ENCODE data around the gene ZEB1. TPM values are rescaled to one million over a fixed set of nuclear protein-coding genes. Genes with fewer than 3 reads are reported as not detected.

The ZEB1 gene
- total RNA-seq, 1 experiment from 2014 or later = 0.39 TPM

DNA sequence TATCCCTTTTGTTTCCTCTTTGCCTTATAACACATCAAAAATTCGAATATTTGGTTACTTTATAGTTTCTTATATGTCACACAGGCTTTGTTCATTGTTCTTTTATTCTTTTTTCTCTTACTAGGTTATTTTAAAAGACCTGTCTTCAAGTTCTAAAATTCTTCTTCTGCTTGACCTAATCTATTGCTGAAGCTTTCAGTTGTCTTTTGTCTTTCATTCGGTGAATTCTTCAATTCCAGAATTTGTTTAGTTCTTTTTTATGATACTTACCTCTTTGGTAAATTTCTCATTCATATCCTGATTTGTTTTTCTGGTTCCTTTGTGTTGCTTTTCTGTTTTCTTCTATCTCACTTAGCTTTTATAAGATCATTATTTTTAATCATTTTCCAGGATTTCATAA lies 188.4 kb downstream of the ZEB1 start:
- Histone ChIP-seq H2AFZ (ENCODE audit: low read length) (no peak overlapping the region), H2BK20ac (ENCODE audit: low read depth, low read length, poor library complexity, severe bottlenecking) (no peak overlapping the region), H2BK15ac (ENCODE audit: low read depth, low read length) (no peak overlapping the region), H3K79me2 (ENCODE audit: insufficient read depth, low read length) (no peaks in the 10 kb centered on the region), H3K23me2 (ENCODE audit: insufficient read length, low read depth, low read length, poor library complexity, severe bottlenecking) (no peaks in the 10 kb centered on the region), H3K56ac (ENCODE audit: insufficient read length, low read depth, low read length) (no peak overlapping the region), H4K5ac (ENCODE audit: insufficient read length, low read depth, low read length) (no peak overlapping the region), H3K9ac (ENCODE audit: extremely low read depth, insufficient read length, low read length) (no peak overlapping the region), H4K20me1 (ENCODE audit: control insufficient read depth, insufficient read depth, insufficient read length) (no peaks in the 10 kb centered on the region), H3K4me2 (ENCODE audit: insufficient read depth, insufficient read length, low read length) (no peak overlapping the region), H2AK5ac (ENCODE audit: insufficient read length, low read length) (no peak overlapping the region), H3T11ph (ENCODE audit: low read length) (no peak overlapping the region), H2BK5ac (ENCODE audit: insufficient read length, low read length) (no peak overlapping the region), H3K4me1 (ENCODE audit: insufficient read depth, low read length) (no peaks in the 10 kb centered on the region), H3K4ac (ENCODE audit: low read depth, low read length) (no peak overlapping the region), H4K91ac (ENCODE audit: insufficient read length, low read depth, low read length) (no peak overlapping the region), H3K14ac (ENCODE audit: insufficient read depth, low read length) (no peak overlapping the region), H4K8ac (replicated peaks; ENCODE audit: insufficient read length, low read depth, low read length) (no peak overlapping the region), H3K9me3 (ENCODE audit: control insufficient read depth, low read depth, low read length) (no peaks in the 10 kb centered on the region), H3K79me1 (ENCODE audit: insufficient read depth, low read depth, low read length, poor library complexity, severe bottlenecking) (no peaks in the 10 kb centered on the region), H3K27ac (ENCODE audit: insufficient read length, low read depth, low read length) (no peak overlapping the region), H3K23ac (ENCODE audit: insufficient read length, low read depth, low read length) (no peak overlapping the region), H3K27me3 (ENCODE audit: insufficient read depth, low read length) (no peaks in the 10 kb centered on the region), H2BK12ac (ENCODE audit: insufficient read length, low read depth, low read length) (no peak overlapping the region), H3K18ac (ENCODE audit: insufficient read length, low read depth, low read length) (no peak overlapping the region), H2BK120ac (ENCODE audit: low read depth, low read length, poor library complexity, severe bottlenecking) (no peak overlapping the region)
- WGBS (ENCODE audit: extremely low coverage, insufficient read length, low lambda C conversion rate) = no CpG with 5 or more reads among the region's 2 CpGs
- no peak overlapping the region for H3K4me3 Mint-ChIP-seq
- TF ChIP-seq, protein P1, sequence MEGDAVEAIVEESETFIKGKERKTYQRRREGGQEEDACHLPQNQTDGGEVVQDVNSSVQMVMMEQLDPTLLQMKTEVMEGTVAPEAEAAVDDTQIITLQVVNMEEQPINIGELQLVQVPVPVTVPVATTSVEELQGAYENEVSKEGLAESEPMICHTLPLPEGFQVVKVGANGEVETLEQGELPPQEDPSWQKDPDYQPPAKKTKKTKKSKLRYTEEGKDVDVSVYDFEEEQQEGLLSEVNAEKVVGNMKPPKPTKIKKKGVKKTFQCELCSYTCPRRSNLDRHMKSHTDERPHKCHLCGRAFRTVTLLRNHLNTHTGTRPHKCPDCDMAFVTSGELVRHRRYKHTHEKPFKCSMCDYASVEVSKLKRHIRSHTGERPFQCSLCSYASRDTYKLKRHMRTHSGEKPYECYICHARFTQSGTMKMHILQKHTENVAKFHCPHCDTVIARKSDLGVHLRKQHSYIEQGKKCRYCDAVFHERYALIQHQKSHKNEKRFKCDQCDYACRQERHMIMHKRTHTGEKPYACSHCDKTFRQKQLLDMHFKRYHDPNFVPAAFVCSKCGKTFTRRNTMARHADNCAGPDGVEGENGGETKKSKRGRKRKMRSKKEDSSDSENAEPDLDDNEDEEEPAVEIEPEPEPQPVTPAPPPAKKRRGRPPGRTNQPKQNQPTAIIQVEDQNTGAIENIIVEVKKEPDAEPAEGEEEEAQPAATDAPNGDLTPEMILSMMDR (conservative IDR thresholded peaks at IDR 0.05) = no peak
- H3K27me3 Mint-ChIP-seq (ENCODE audit: low read depth) = no peaks in the 10 kb centered on the region; the same call in 1 of the 2 replicates
- no peak for DNase-seq
- H3K36me3 Mint-ChIP-seq (ENCODE audit: insufficient read depth in 1 of 3, low read depth in 3 of 3) = peaks cover 13 to 35% (median 16%) of the 10 kb centered on the region in 3 experiments
- no peak overlapping the region for H3K27ac Mint-ChIP-seq
- peaks cover 32 to 37% of the 10 kb centered on the region in 2 experiments for H3K9me3 Mint-ChIP-seq
- H3K4me1 Mint-ChIP-seq = no peaks in the 10 kb centered on the region
